Activated B cell treated with CpG ODN at 0.5 μM for 24 hours (primary cell): ENCODE data around the gene BORA. TPM values are rescaled to one million over a fixed set of nuclear protein-coding genes. Genes with fewer than 3 reads are reported as not detected.

Source experiments
- ATAC-seq: fragments of 200-7000 bp; cut with Tn5 transposase; one replicate; pipeline ENCODE4 v1.10.0; 2021; ENCODE audit warnings: low read depth, mild to moderate bottlenecking, moderate library complexity
- CTCF ChIA-PET: fragments of 350-600 bp; sonication (Branson Sonifier 250); formaldehyde crosslinking; loops from one replicate; lab custom pipeline; 2021; ENCODE audit warnings: antibody characterized with exemption; lab: Charles Lee
- POLR2A ChIA-PET: fragments of 350-600 bp; sonication (Branson Sonifier 250); formaldehyde crosslinking; loops from one replicate; lab custom pipeline; 2021; ENCODE audit warnings: antibody characterized with exemption; lab: Charles Lee
- DNase-seq: peaks from one replicate; pipeline ENCODE4 v3.0.0; 2022
- H3K27ac Mint-ChIP-seq: one replicate; pipeline ENCODE4 v1.8.0; 2020; ENCODE audit warnings: mixed read lengths
- H3K27me3 Mint-ChIP-seq: one replicate; pipeline ENCODE4 v1.8.0; 2021; ENCODE audit warnings: mixed read lengths
- H3K36me3 Mint-ChIP-seq: one replicate; pipeline ENCODE4 v1.8.0; 2021; ENCODE audit warnings: low read depth, mixed read lengths
- H3K4me1 Mint-ChIP-seq: one replicate; pipeline ENCODE4 v1.8.0; 2021; ENCODE audit warnings: mixed read lengths
- H3K4me3 Mint-ChIP-seq: one replicate; pipeline ENCODE4 v1.8.0; 2020; ENCODE audit warnings: mild to moderate bottlenecking, mixed read lengths
- H3K9me3 Mint-ChIP-seq: one replicate; pipeline ENCODE4 v1.8.0; 2020; ENCODE audit warnings: mixed read lengths
- CTCF ChIP-seq: fragments of 200-600 bp; IDR thresholded peaks from one replicate; pipeline ENCODE4 v1.8.0; 2022; ENCODE audit warnings: antibody characterized with exemption, mild to moderate bottlenecking
- intact Hi-C: fragments of 100-400 bp; cut with micrococcal nuclease; formaldehyde crosslinking; loops from one replicate; pipeline ENCODE4 v1.15.1; 2024
- total RNA-seq: library from RNA; stranded (reverse); gene quantifications from 2 replicates; pipeline ENCODE4 v1.2.3, GENCODE V29; 2022

BORA gene
- total RNA-seq, 1 donor from 2014 or later, result 10.3 TPM

GRCh38 chr13:72798817-72799216 lies 71.1 kb downstream of the BORA start:
- H3K9me3 Mint-ChIP-seq, result no peaks in the 10 kb centered on the region
- peaks cover 69% of the 10 kb centered on the region for H3K36me3 Mint-ChIP-seq
- H3K4me1 Mint-ChIP-seq, result no peaks in the 10 kb centered on the region
- DNase-seq (no peak), ATAC-seq (no peak)
- no peak for TF ChIP-seq CTCF
- intact Hi-C loops, result no loop called here
- no peak overlapping the region for H3K4me3 Mint-ChIP-seq
- H3K27ac Mint-ChIP-seq, result no peak overlapping the region
- H3K27me3 Mint-ChIP-seq, result no peaks in the 10 kb centered on the region
- CTCF ChIA-PET, result no interaction called here
- POLR2A ChIA-PET, result no interaction called here

- Mint-ChIP-seq H3K4me3 (no peak overlapping the region), H3K27ac (no peak overlapping the region), H3K27me3 (no peaks in the 10 kb centered on the region), H3K36me3 (peaks cover 51% of the 10 kb centered on the region), H3K4me1 (no peaks in the 10 kb centered on the region), H3K9me3 (no peaks in the 10 kb centered on the region)
- DNase-seq (no peak), ATAC-seq (no peak)
- intact Hi-C loops, result no loop called here
- ChIA-PET CTCF (no interaction called here), POLR2A (no interaction called here)
- no peak for TF ChIP-seq CTCF
These were observed 76.6 kb downstream of the BORA start for GRCh38 chr13:72804301-72804700.

Other genes starting within 250 kb of the BORA start
- 6.5 and 6.9 TPM in 2 replicates for gene MZT1, start 294 bp upstream of the BORA start, total RNA-seq
- gene DIS3, start 54.0 kb downstream of the BORA start, total RNA-seq, result 43.2 and 45.2 TPM in 2 replicates
- 25.8 and 32.7 TPM in 2 replicates for gene PIBF1, start 54.2 kb downstream of the BORA start, total RNA-seq